NCI-H1694 treated with DMSO at 0.1 percent for 48 hours (cell line): ENCODE data around the gene HECA.

Source experiments
- DNase-seq: peaks from one replicate; lab custom pipeline; 2025; lab: John Stamatoyannopoulos, UW

HECA gene

GRCh38 chr6:139161169-139161568, 26.3 kb downstream of the HECA start:
- no peak for DNase-seq

GRCh38 chr6:139161817-139162284, 27.0 kb downstream of the HECA start:
- no peak for DNase-seq

- no peak for DNase-seq
Observed at GRCh38 chr6:139164001-139164400, 29.1 kb downstream of the HECA start.

- no peak for DNase-seq
Observed at GRCh38 chr6:139165324-139165723, 30.4 kb downstream of the HECA start.

- no peak for DNase-seq
Observed at GRCh38 chr6:139166238-139166955, 31.5 kb downstream of the HECA start.

GRCh38 chr6:139166956-139167313, 32.1 kb downstream of the HECA start:
- no peak for DNase-seq

GRCh38 chr6:139172151-139172550, 37.3 kb downstream of the HECA start:
- no peak for DNase-seq

GRCh38 chr6:139172567-139172966, 37.7 kb downstream of the HECA start:
- DNase-seq: no peak

- DNase-seq: no peak
Observed at GRCh38 chr6:139173172-139173571, 38.3 kb downstream of the HECA start.

GRCh38 chr6:139173822-139174221, 38.9 kb downstream of the HECA start:
- DNase-seq: no peak

- no peak for DNase-seq
Observed at GRCh38 chr6:139174961-139175360, 40.1 kb downstream of the HECA start.

- DNase-seq: no peak
Observed at GRCh38 chr6:139175389-139175948, 40.6 kb downstream of the HECA start.

GRCh38 chr6:139181236-139181635, 46.4 kb downstream of the HECA start:
- no peak for DNase-seq

- no peak for DNase-seq
Observed at GRCh38 chr6:139184047-139184446, 49.2 kb downstream of the HECA start.

- DNase-seq: no peak
Observed at GRCh38 chr6:139184459-139184858, 49.6 kb downstream of the HECA start.

- DNase-seq: no peak
Observed at GRCh38 chr6:139186242-139186641, 51.4 kb downstream of the HECA start.

- DNase-seq: no peak
Observed at GRCh38 chr6:139186692-139187091, 51.8 kb downstream of the HECA start.

- peak; percentile 60 for DNase-seq
Observed at GRCh38 chr6:139187489-139187888, 52.6 kb downstream of the HECA start.

GRCh38 chr6:139189665-139190064, 54.8 kb downstream of the HECA start:
- DNase-seq: no peak

GRCh38 chr6:139194740-139195139, 59.9 kb downstream of the HECA start:
- no peak for DNase-seq

- DNase-seq: no peak
Observed at GRCh38 chr6:139198529-139199288, 63.8 kb downstream of the HECA start.

- DNase-seq: no peak
Observed at GRCh38 chr6:139201378-139201777, 66.5 kb downstream of the HECA start.

- DNase-seq: no peak
Observed at GRCh38 chr6:139204978-139205377, 70.1 kb downstream of the HECA start.
